Measurements from ENCODE around the gene MAPKAP1.

MAPKAP1 gene

GRCh38 chr9:125496313-125496834, 210.6 kb downstream of the MAPKAP1 start:
- TF ChIP-seq GATA3 (IDR thresholded peaks at IDR 0.05; ENCODE audit: low read depth, low read length) = no peak
- TF ChIP-seq GATA2 (IDR thresholded peaks at IDR 0.05; ENCODE audit: low read depth, low read length) = no peak

DNA sequence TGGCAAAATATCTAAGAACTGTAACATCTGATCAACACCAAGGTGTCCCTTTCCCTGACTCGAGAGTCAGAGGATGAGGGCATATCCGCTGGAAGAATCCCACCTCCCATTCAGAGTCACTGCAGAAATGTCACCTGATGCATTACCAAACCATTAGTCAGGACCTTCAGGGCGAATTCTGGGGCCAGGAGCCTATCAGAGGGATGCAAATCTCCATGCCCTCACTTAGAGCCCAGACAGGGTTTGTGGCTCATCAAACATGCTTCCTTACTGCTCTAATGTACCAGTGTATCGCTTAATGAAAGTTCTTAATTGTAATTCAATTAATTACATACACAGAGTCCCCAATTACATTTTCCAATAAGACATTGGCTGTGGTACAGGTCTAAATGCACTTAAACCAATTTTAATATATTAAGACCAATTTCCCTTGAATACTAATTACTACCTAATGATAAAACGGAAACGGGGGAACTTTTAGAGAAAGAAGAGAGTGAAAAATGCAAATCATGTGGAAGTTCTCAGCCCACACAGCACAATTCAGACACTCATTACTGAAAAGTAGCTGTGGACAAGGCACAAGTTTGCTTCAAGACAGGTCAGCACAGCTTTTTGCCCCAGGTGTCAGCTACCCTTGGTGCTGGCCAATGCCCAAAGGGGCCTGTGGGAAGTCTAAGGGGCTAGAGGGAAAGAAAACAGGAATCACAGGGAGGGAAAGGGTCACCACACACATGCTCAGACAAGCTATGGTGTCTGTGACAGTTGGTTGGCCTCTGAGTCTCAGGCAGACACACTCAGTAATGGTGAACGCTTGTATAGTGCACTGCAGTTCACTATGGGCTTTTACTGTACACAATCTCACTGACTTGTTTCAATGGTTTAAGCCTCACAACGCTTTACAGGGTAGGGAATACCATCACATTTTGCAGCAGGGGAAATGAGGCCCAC, 211.6 kb downstream of the MAPKAP1 start:
- no peak for TF ChIP-seq GATA2 (IDR thresholded peaks at IDR 0.05; ENCODE audit: low read depth, low read length)

GRCh38 chr9:125494653-125494915, 212.4 kb downstream of the MAPKAP1 start:
- TF ChIP-seq GATA2 (IDR thresholded peaks at IDR 0.05; ENCODE audit: low read depth, low read length) (no peak), GATA3 (IDR thresholded peaks at IDR 0.05; ENCODE audit: low read depth, low read length) (no peak)

GRCh38 chr9:125493881-125494652, 212.9 kb downstream of the MAPKAP1 start:
- no peak for TF ChIP-seq GATA2 (IDR thresholded peaks at IDR 0.05; ENCODE audit: low read depth, low read length)
- no peak for TF ChIP-seq GATA3 (IDR thresholded peaks at IDR 0.05; ENCODE audit: low read depth, low read length)

DNA sequence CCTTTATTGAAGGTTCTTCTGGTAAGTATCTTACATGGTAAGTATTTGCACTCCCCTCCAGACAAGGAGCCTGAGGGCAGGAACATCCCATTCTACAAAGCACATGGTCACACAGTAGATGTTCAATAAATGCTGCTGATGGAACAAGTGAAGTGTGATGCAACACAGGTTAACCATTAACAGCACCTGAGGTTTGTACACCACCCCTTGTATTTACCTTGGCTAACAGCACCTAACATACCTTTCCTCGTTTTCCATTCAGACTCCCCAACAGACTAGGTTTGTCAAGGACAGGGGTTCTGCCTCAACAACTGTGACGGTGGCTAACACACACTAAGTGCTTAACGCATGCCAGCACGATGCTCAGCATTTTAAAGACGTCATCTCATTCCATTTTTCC, 213.6 kb downstream of the MAPKAP1 start:
- TF ChIP-seq GATA2 (IDR thresholded peaks at IDR 0.05; ENCODE audit: low read depth, low read length) (no peak), GATA3 (IDR thresholded peaks at IDR 0.05; ENCODE audit: low read depth, low read length) (no peak)

DNA sequence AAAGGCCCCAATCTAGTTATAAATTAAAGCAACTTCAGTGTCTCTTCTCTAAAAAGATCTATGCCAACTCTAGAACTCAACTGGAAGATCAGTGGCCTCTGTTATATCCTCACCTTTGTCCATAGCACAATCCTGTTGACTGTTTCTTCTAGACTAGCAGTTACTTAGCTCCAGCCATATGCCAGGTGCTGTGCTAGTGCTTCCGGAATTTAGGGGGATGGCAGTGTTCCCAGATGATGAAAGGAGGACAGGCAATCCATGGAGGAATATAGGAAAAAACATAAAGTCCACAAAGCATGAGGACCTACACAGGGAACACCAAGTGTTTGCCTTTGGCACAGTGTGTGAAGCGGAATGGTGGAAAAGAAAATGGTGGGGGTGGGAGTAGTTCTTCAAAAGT, 214.3 kb downstream of the MAPKAP1 start:
- TF ChIP-seq GATA3 (IDR thresholded peaks at IDR 0.05; ENCODE audit: low read depth, low read length) (no peak), GATA2 (IDR thresholded peaks at IDR 0.05; ENCODE audit: low read depth, low read length) (no peak)

- TF ChIP-seq GATA3 (IDR thresholded peaks at IDR 0.05; ENCODE audit: low read depth, low read length) = no peak
- no peak for TF ChIP-seq GATA2 (IDR thresholded peaks at IDR 0.05; ENCODE audit: low read depth, low read length)
These were observed 219.2 kb downstream of the MAPKAP1 start for GRCh38 chr9:125487842-125488241.

- TF ChIP-seq GATA3 (IDR thresholded peaks at IDR 0.05; ENCODE audit: low read depth, low read length) (no peak), GATA2 (IDR thresholded peaks at IDR 0.05; ENCODE audit: low read depth, low read length) (no peak)
These were observed 220.4 kb downstream of the MAPKAP1 start for GRCh38 chr9:125486576-125486975.

DNA sequence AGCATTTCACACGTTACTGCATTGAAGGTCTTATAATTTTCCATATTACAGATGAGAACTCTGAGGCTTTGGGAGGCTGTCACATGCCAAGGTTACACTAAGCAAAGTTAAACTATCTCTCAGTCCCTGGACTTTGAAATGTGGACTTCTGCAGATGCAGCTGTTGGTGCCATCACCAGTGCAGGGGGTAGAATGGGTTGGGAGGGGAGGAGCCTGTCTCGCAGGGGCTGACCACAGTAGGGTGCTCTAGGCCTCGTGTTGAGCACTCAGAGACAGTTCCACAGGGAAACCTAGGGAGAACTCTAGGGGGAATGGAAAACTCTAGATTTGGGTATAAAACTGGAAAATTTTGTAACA, 220.9 kb downstream of the MAPKAP1 start:
- TF ChIP-seq GATA2 (IDR thresholded peaks at IDR 0.05; ENCODE audit: low read depth, low read length) (no peak), GATA3 (IDR thresholded peaks at IDR 0.05; ENCODE audit: low read depth, low read length) (no peak)

DNA sequence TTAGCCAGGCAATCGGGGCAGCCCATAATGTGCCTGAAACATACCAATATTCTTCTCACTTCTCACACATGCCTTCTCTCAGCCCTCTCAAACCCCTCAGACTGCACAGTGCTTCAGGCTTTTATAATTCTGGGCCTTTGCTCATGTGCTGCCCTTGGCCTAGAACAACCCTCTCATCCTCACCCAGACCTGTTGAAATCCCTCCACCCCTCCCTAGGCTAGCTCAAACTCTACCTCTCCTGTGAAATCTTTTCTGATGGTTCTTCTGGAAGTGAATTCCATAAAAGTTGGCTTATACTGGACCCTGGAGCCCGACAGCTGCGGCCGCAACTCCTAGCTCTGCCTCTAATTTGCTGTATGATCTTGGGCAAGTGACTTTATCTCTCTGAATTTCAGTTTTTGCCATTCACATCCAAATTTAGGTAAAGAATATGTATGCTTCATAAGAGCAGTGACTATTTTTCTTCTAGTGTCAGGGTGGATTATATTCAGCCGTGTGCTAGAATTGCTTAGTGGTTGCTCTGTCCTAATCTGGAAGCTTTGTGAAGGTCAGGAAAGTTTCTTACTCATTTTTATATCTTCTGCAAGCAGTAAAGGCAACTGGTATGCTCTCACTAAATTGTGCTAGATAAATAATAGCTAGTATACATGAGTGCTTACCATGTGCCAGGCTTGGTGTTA, 221.4 kb downstream of the MAPKAP1 start:
- TF ChIP-seq GATA3 (IDR thresholded peaks at IDR 0.05; ENCODE audit: low read depth, low read length) = no peak
- TF ChIP-seq GATA2 (IDR thresholded peaks at IDR 0.05; ENCODE audit: low read depth, low read length) = no peak

DNA sequence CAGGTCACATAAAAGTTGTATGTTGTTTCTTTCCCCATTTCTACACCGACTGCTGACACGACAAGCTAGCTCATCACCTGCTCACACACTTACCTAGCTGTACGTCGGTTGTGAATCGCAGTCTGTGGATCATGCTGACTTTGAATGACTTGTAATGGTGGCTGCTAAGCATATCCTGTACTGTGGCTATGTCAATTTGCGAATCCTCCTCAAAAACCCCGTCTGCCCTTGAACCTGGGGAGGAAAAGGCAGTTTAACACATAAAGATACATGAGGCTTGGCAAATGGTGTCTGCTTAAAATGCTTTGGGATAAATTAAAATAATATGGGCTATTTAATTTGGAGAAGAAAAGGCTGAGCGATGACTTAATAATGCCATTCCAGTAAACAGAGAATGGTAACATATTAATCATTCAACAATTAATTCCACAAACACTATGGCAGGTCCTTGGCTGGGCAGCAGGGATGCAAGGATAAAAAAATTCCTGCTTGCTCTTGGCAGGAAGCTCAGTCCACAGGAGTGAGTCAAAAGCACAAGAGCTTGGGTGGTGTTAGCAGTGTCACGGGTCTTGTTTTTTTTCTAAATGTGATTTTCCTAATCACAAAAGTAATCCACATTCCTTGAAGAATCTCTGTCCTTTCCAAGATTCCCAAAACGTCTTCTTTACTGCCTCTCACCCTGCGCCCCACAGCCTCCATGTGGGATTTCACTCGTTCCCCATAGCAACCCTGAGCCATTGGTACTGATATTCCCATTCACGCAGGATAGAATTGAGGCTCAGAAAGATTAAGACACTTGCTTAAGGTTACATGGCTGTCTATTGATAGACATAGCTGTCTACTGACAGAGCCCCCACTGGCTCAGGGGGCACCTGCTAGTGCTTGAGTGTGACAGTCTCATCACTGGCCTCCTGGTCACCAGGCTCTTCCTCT, 222.4 kb downstream of the MAPKAP1 start:
- TF ChIP-seq GATA3 (IDR thresholded peaks at IDR 0.05; ENCODE audit: low read depth, low read length) (no peak), GATA2 (IDR thresholded peaks at IDR 0.05; ENCODE audit: low read depth, low read length) (no peak)

DNA sequence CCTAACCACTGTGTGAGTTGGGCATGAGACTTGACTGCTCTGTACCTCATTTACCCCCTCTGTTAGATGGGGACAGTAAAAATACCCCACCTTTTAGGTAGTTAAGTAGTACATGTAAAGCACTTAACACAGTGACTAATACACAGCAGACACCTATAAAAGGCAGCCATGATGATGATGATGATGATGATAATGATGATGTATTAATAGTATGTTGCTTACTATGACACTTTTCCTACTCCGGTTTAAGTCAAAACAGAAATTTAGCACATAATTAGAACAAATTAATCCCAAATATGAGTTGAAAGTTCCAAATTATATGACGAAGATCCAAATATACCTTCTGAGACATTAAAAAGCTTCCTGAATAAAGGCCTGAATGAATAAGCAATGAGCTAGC, 223.3 kb downstream of the MAPKAP1 start:
- TF ChIP-seq GATA3 (IDR thresholded peaks at IDR 0.05; ENCODE audit: low read depth, low read length) (no peak), GATA2 (IDR thresholded peaks at IDR 0.05; ENCODE audit: low read depth, low read length) (no peak)

DNA sequence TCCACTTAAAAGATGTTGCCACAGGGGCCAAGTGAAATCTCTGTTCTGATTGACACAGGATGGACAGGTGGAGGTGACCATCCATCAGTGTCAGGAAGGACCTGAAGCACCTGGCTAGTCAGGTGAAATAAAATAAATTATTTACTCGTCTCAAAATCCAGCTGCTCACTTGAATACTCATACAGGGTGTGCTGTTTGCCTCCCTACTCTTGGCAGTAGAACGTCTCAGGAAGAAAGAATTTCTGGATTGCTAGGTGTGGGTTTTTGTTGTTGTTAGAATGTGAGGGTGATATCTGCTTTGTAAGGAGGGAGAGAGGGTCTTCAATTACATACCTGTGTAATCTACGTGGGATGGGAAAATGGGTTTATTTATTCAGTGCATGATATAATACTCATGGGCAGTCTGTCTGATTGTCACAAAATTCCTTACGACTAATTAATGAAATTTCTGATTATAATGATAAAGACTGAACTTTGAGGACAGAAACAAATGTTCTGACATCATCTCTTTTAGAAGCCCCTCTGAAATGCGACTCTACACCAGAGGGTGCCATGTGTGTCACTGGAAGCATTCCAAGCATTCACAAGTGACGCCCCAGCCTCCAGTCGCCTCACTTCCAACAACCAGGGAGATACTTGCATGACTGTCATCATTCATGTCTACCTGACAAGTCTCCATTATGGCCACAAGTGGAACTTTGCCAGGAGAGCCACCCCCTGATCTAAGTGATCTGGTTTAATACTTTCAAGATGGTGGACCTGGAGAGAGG, 227.0 kb downstream of the MAPKAP1 start:
- TF ChIP-seq GATA2 (IDR thresholded peaks at IDR 0.05; ENCODE audit: low read depth, low read length) = no peak
- TF ChIP-seq GATA3 (IDR thresholded peaks at IDR 0.05; ENCODE audit: low read depth, low read length) = no peak

Data from SH-SY5Y (cell line).